Measurements from ENCODE around the gene MAN2A2.

GRCh38 chr15:90855139-90855538 lies 48.0 kb upstream of the MAN2A2 start:
- TF ChIP-seq CTCF (conservative IDR thresholded peaks at IDR 0.05; ENCODE audit: low read length) (no peak), EZH2phosphoT487 (IDR thresholded peaks at IDR 0.05; ENCODE audit: borderline replicate concordance, low read depth, low read length) (no peak)

Data from OCI-LY7 (cell line).